Loucy (cell line): ENCODE measurements around the gene PDS5B.

Experiments
- H2AFZ ChIP-seq: fragments of 200-600 bp; sonication (generic); 2 replicates; pipeline ENCODE4 v1.6.0; 2016; ENCODE audit warnings: antibody characterized with exemption, mild to moderate bottlenecking, low read length, moderate library complexity
- H3F3A ChIP-seq: fragments of 200-600 bp; 2 replicates; pipeline ENCODE4 v1.6.0; 2016; ENCODE audit warnings: antibody characterized with exemption, low read depth, mild to moderate bottlenecking
- H3K27me3 ChIP-seq: fragments of 200-600 bp; sonication (generic); 2 replicates; pipeline ENCODE4 v1.6.1; 2014; ENCODE audit warnings: low read length, mild to moderate bottlenecking; ENCODE audit not compliant: insufficient read depth, poor library complexity, severe bottlenecking
- H3K36me3 ChIP-seq: fragments of 200-600 bp; sonication (generic); 2 replicates; pipeline ENCODE4 v1.6.1; 2016; ENCODE audit warnings: low read length; ENCODE audit not compliant: insufficient read depth
- H3K4me1 ChIP-seq: fragments of 200-600 bp; sonication (generic); 2 replicates; pipeline ENCODE4 v1.5.1; 2014; ENCODE audit warnings: low read length, mild to moderate bottlenecking; ENCODE audit not compliant: insufficient read depth, poor library complexity, severe bottlenecking
- H3K4me2 ChIP-seq: fragments of 200-600 bp; sonication (generic); 2 replicates; pipeline ENCODE4 v1.6.0; 2014; ENCODE audit warnings: antibody characterized with exemption, low read length, low read depth, mild to moderate bottlenecking; ENCODE audit not compliant: poor library complexity, severe bottlenecking
- H3K4me3 ChIP-seq: fragments of 200-600 bp; sonication (generic); 2 replicates; pipeline ENCODE4 v1.5.1; 2014; ENCODE audit warnings: low read length, mild to moderate bottlenecking, mixed read lengths; ENCODE audit not compliant: poor library complexity, severe bottlenecking
- H3K79me2 ChIP-seq: fragments of 200-600 bp; sonication (generic); 2 replicates; pipeline ENCODE4 v1.6.1; 2014; ENCODE audit warnings: low read length; ENCODE audit not compliant: insufficient read depth
- H3K9ac ChIP-seq: fragments of 200-600 bp; sonication (generic); 2 replicates; pipeline ENCODE4 v1.6.0; 2014; ENCODE audit warnings: mild to moderate bottlenecking, low read depth, low read length, moderate library complexity; ENCODE audit not compliant: poor library complexity, severe bottlenecking
- H3K9me2 ChIP-seq: fragments of 200-600 bp; sonication (generic); replicated peaks from 2 replicates; pipeline ENCODE4 v1.6.1; 2016; ENCODE audit warnings: low read depth, low read length, mixed read lengths
- H3K9me3 ChIP-seq: fragments of 200-600 bp; sonication (generic); 2 replicates; pipeline ENCODE4 v1.6.1; 2014; ENCODE audit warnings: mild to moderate bottlenecking, antibody characterized with exemption, low read length, low read depth; ENCODE audit not compliant: insufficient read depth
- H4K20me1 ChIP-seq: fragments of 200-600 bp; sonication (generic); 2 replicates; pipeline ENCODE4 v1.6.0; 2014; ENCODE audit warnings: antibody characterized with exemption, low read length, mild to moderate bottlenecking; ENCODE audit not compliant: insufficient read depth, poor library complexity, severe bottlenecking
- CTCF ChIP-seq: fragments of 200-600 bp; sonication (generic); conservative IDR thresholded peaks from 2 replicates; pipeline ENCODE4 v1.5.1; 2014; ENCODE audit warnings: mild to moderate bottlenecking, antibody characterized with exemption, low read length
- EZH2phosphoT487 ChIP-seq: fragments of 200-600 bp; IDR thresholded peaks from 2 replicates; pipeline ENCODE4 v1.6.1; 2018; ENCODE audit warnings: antibody characterized with exemption, mild to moderate bottlenecking, moderate library complexity, borderline replicate concordance

Gene PDS5B

GRCh38 chr13:32592082-32592481 lies 5.8 kb downstream of the PDS5B start:
- H3K4me2 ChIP-seq = peak overlapping the region; percentile 21

GRCh38 chr13:32594157-32594738 lies 8.0 kb downstream of the PDS5B start:
- H3K9me3 ChIP-seq = no peaks in the 10 kb centered on the region
- H3K36me3 ChIP-seq = no peaks in the 10 kb centered on the region

More at GRCh38 chr13:32592082-32592481, 5.8 kb downstream of the PDS5B start:
- H2AFZ ChIP-seq = no peak overlapping the region
- peaks cover 92% of the 10 kb centered on the region for H4K20me1 ChIP-seq
- H3K79me2 ChIP-seq = peaks cover 96% of the 10 kb centered on the region
- no peaks in the 10 kb centered on the region for H3K9me2 ChIP-seq
- H3K4me3 ChIP-seq = no peak overlapping the region
- no peaks in the 10 kb centered on the region for H3K9me3 ChIP-seq
- no peak for TF ChIP-seq EZH2phosphoT487
- no peak for TF ChIP-seq CTCF
- H3K27me3 ChIP-seq = no peaks in the 10 kb centered on the region
- no peaks in the 10 kb centered on the region for H3F3A ChIP-seq
- peaks cover 56% of the 10 kb centered on the region for H3K4me1 ChIP-seq
- H3K9ac ChIP-seq = no peak overlapping the region
- H3K36me3 ChIP-seq = no peaks in the 10 kb centered on the region

DNA sequence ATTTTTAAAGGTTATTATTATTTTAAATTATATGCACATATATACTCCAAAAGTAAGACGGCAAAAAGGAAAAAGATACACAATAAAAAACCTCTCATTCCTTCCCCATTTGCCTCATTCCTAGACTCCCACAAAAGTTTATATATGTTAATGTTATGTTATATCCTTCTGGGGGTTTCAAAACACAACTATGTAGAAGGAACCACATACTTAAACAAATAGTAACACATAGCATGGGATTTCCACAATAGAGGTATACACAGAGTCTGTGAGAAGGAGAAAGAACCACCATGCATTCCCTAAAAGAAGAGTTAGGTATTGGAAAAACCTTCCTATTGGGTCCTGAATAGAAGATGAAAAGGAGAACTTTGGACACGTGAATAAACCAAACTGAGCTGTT lies 9.1 kb downstream of the PDS5B start:
- Histone ChIP-seq H3K4me1 (peaks cover 30% of the 10 kb centered on the region), H3K9me2 (no peaks in the 10 kb centered on the region), H3K9me3 (no peaks in the 10 kb centered on the region), H3F3A (no peaks in the 10 kb centered on the region), H3K4me3 (no peak overlapping the region), H2AFZ (no peak overlapping the region), H3K9ac (no peak overlapping the region), H3K4me2 (no peak overlapping the region), H3K79me2 (peaks cover 96% of the 10 kb centered on the region), H3K27me3 (no peaks in the 10 kb centered on the region), H3K36me3 (no peaks in the 10 kb centered on the region), H4K20me1 (peaks cover 70% of the 10 kb centered on the region)
- TF ChIP-seq EZH2phosphoT487 (no peak), CTCF (no peak)

More at GRCh38 chr13:32594157-32594738, 8.0 kb downstream of the PDS5B start:
- Histone ChIP-seq H4K20me1 (peaks cover 76% of the 10 kb centered on the region), H3K9me2 (no peaks in the 10 kb centered on the region), H3K4me1 (peaks cover 41% of the 10 kb centered on the region), H2AFZ (no peak overlapping the region), H3K9ac (no peak overlapping the region), H3K4me3 (no peak overlapping the region), H3K79me2 (peaks cover 96% of the 10 kb centered on the region), H3K4me2 (peak overlapping the region; percentile 3), H3F3A (no peaks in the 10 kb centered on the region), H3K27me3 (no peaks in the 10 kb centered on the region)
- TF ChIP-seq EZH2phosphoT487 (no peak), CTCF (no peak)
